ENCODE measurements around the gene GEMIN7. TPM values are rescaled to one million over a fixed set of nuclear protein-coding genes. Genes with fewer than 3 reads are reported as not detected.

GEMIN7 gene
- total RNA-seq, 1 donor from 2014 or later: 63.6 TPM

DNA sequence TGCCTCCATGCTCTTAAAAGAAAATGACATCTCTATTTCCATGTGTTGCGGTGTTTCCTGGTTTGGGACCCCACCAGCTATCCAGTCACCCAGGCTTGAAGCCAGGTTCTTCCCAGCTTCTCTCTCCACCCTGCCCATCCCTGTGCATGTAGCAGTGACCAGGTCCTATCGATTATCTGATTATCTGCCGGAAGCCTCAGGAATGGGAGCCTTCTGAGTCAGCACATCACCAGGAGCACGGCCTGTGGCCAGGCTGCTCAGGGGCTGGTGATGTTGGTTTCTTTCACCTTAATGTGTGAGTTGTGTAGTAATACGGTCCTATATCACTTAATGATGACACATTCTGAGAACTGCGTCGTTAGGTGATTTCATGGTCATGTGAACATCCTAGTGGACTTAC lies 47.6 kb downstream of the GEMIN7 start:
- no peak for DNase-seq (ENCODE audit: low read depth)
- Histone ChIP-seq H3K27me3 (ENCODE audit: control insufficient read depth, insufficient read depth, low read length) (no peaks in the 10 kb centered on the region), H3K4me3 (ENCODE audit: low read depth, low read length) (no peak overlapping the region), H3K36me3 (ENCODE audit: control insufficient read depth, insufficient read depth, low read length) (no peaks in the 10 kb centered on the region)
- TF ChIP-seq, protein P1, sequence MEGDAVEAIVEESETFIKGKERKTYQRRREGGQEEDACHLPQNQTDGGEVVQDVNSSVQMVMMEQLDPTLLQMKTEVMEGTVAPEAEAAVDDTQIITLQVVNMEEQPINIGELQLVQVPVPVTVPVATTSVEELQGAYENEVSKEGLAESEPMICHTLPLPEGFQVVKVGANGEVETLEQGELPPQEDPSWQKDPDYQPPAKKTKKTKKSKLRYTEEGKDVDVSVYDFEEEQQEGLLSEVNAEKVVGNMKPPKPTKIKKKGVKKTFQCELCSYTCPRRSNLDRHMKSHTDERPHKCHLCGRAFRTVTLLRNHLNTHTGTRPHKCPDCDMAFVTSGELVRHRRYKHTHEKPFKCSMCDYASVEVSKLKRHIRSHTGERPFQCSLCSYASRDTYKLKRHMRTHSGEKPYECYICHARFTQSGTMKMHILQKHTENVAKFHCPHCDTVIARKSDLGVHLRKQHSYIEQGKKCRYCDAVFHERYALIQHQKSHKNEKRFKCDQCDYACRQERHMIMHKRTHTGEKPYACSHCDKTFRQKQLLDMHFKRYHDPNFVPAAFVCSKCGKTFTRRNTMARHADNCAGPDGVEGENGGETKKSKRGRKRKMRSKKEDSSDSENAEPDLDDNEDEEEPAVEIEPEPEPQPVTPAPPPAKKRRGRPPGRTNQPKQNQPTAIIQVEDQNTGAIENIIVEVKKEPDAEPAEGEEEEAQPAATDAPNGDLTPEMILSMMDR (IDR thresholded peaks at IDR 0.05; ENCODE audit: insufficient read depth, low read length, poor library complexity, severe bottlenecking): no peak

DNA sequence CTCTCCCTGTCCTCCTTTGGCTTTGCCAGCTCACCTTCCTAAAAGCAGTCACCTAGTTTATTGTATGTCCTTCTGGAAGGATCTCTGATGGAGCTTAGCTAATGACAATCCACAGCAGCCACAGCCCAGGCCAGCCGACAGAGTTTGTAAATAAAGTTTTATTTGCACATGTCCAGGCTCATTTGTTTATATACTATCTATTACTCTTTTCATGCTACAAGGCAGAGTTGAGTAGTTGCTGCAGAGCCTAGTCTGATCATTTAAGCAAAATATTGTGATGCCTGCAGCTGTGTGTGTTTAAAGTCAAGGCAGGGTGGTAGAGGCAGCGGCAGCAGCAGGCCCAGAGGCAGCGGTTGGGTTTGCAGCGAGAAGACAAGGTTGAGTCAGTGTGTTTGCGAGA lies 49.1 kb downstream of the GEMIN7 start:
- Histone ChIP-seq H3K4me3 (ENCODE audit: low read depth, low read length) (no peak overlapping the region), H3K27me3 (ENCODE audit: control insufficient read depth, insufficient read depth, low read length) (no peaks in the 10 kb centered on the region), H3K36me3 (ENCODE audit: control insufficient read depth, insufficient read depth, low read length) (no peaks in the 10 kb centered on the region)
- no peak for DNase-seq (ENCODE audit: low read depth)
- TF ChIP-seq, protein P1 (IDR thresholded peaks at IDR 0.05; ENCODE audit: insufficient read depth, low read length, poor library complexity, severe bottlenecking): no peak

DNA sequence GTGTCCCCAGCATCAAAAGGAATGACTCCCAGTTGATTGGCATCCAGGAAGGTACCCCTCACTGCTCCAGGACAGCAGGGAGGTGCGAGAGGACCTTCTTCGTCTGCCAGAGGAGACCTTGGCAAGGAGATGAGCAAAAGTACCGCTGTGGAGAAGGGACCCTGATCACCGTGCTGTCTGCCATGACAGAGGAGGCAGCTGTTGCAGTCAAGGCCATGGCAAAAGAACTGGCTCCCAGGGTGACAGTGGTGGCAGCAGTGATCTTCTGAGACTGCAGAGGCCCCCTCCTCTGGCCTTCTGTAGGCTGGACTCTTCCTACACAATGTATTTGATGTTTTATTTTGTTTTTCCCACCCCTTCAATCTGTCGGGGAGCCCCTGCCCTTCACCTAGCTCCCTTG lies 49.7 kb downstream of the GEMIN7 start:
- H3K36me3 ChIP-seq (ENCODE audit: control insufficient read depth, insufficient read depth, low read length): no peaks in the 10 kb centered on the region
- no peak overlapping the region for H3K4me3 ChIP-seq (ENCODE audit: low read depth, low read length)
- TF ChIP-seq, protein P1 (IDR thresholded peaks at IDR 0.05; ENCODE audit: insufficient read depth, low read length, poor library complexity, severe bottlenecking): no peak
- H3K27me3 ChIP-seq (ENCODE audit: control insufficient read depth, insufficient read depth, low read length): no peaks in the 10 kb centered on the region
- DNase-seq (ENCODE audit: low read depth): no peak

DNA sequence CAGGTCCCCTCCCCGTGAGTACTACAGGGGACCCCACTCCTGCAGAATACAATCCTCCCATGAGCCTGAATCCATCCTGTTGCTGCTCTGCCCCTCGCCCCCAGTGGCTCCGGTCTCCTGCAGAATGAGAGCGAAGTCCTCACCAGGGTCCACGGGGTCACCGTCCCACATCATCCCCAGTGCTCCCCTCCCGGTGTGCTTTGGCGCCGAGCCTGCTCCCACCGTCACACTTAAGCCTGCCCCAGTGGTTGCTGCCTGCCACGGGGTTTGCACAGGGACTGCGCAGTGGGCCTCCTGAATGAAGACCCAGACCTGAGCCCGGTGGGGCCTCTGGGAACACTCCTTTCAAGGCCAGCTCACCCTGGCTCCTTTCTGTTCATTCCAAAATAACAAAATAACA lies 51.2 kb downstream of the GEMIN7 start:
- DNase-seq (ENCODE audit: low read depth): no peak
- no peaks in the 10 kb centered on the region for H3K27me3 ChIP-seq (ENCODE audit: control insufficient read depth, insufficient read depth, low read length)
- no peaks in the 10 kb centered on the region for H3K36me3 ChIP-seq (ENCODE audit: control insufficient read depth, insufficient read depth, low read length)
- H3K4me3 ChIP-seq (ENCODE audit: low read depth, low read length): no peak overlapping the region
- TF ChIP-seq, protein P1 (IDR thresholded peaks at IDR 0.05; ENCODE audit: insufficient read depth, low read length, poor library complexity, severe bottlenecking): no peak

DNA sequence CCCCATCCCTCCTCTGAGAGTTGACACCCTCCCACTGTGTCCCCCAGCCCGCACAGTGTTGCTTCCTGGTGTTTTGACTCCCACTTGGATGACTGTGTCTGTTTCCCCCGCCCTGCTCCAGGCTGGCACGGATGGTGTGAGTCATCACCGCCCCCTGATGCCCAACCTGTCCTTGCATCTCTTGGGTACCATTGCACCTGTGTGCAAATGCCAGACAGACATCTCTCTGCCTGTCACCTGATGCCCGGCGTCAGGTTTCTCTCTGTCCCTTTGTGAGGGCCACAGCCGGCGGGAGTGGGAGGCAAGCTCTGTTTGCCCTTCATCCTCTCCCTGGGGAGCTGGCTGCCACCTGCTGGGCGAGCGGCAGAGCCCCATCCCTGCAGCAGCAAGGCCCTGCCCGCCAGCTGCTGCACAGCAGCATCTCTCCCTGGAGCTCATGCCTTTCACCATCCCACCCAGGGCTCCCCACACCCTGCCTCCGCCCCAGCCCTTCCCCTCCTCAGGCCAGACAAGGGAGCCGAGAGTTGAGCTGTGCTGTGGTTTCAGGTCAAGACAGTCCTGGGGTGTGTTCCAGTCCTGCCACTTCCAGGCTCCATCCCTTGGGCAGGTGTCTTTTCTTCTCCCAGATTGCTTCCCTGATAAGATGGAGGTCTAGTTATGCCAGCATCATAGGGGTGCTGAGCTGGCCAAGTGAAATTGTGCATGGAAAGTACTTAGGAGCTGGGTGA lies 52.0 kb downstream of the GEMIN7 start:
- Histone ChIP-seq H3K27me3 (ENCODE audit: control insufficient read depth, insufficient read depth, low read length) (no peaks in the 10 kb centered on the region), H3K36me3 (ENCODE audit: control insufficient read depth, insufficient read depth, low read length) (no peaks in the 10 kb centered on the region), H3K4me3 (ENCODE audit: low read depth, low read length) (no peak overlapping the region)
- TF ChIP-seq, protein P1 (IDR thresholded peaks at IDR 0.05; ENCODE audit: insufficient read depth, low read length, poor library complexity, severe bottlenecking): peak; percentile 56
- DNase-seq (ENCODE audit: low read depth): peak; percentile 34

DNA sequence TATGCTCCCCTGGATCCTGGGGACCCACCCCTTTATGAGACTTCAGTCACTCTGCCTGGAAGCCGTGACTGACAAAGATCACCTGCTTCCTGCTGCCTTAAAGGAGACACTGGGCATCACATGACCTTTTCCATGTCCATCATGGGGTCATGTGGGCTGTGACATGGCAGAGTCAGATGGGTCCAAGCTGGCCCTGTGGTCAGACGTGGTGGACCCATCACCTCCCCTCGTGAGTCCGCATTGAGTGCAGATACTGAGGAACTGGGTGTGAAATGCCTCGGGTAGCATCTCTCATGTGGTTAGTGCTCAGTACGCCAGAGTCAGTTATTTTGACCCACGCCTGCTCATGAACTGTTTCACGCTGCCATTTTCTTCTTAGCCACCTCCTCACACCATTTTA lies 54.6 kb downstream of the GEMIN7 start:
- DNase-seq (ENCODE audit: low read depth): no peak
- Histone ChIP-seq H3K4me3 (ENCODE audit: low read depth, low read length) (no peak overlapping the region), H3K36me3 (ENCODE audit: control insufficient read depth, insufficient read depth, low read length) (no peaks in the 10 kb centered on the region), H3K27me3 (ENCODE audit: control insufficient read depth, insufficient read depth, low read length) (no peaks in the 10 kb centered on the region)
- TF ChIP-seq, protein P1 (IDR thresholded peaks at IDR 0.05; ENCODE audit: insufficient read depth, low read length, poor library complexity, severe bottlenecking): no peak
